Neural cell (in vitro differentiated cells): ENCODE measurements around the gene CDC40. TPM values are rescaled to one million over a fixed set of nuclear protein-coding genes. Genes with fewer than 3 reads are reported as not detected.

ENCODE experiments used
- H2AFZ ChIP-seq: fragments of 200-600, 300-800 bp; sonication (generic), shearing (Covaris generic); 2 replicates; pipeline ENCODE4 v1.6.0; 2014; ENCODE audit warnings: low read depth, mild to moderate bottlenecking, antibody characterized with exemption, low read length, moderate library complexity
- H3F3A ChIP-seq: fragments of 200-600 bp; shearing (Covaris generic); 2 replicates; pipeline ENCODE4 v1.6.1; 2016; ENCODE audit warnings: mild to moderate bottlenecking, moderate library complexity, mixed read lengths, antibody characterized with exemption, low read length; ENCODE audit not compliant: insufficient read depth, poor library complexity, severe bottlenecking
- H3K27ac ChIP-seq: fragments of 200-600, 300-800 bp; sonication (generic), shearing (Covaris generic); 2 replicates; pipeline ENCODE4 v1.5.1; 2014; ENCODE audit warnings: mild to moderate bottlenecking, low read length, moderate library complexity
- H3K27me3 ChIP-seq: fragments of 300-800, 200-600 bp; sonication (generic), shearing (Covaris generic); 2 replicates; pipeline ENCODE4 v1.6.0; 2014; ENCODE audit warnings: mild to moderate bottlenecking, low read depth, low read length, moderate library complexity; ENCODE audit not compliant: insufficient read depth
- H3K36me3 ChIP-seq: fragments of 300-800, 200-600 bp; sonication (generic), shearing (Covaris generic); 2 replicates; pipeline ENCODE4 v1.5.1; 2014; ENCODE audit warnings: mild to moderate bottlenecking, antibody characterized with exemption, low read length, moderate library complexity; ENCODE audit not compliant: insufficient read depth
- H3K4me2 ChIP-seq: fragments of 300-800, 200-600 bp; sonication (generic), shearing (Covaris generic); 2 replicates; pipeline ENCODE4 v1.6.0; 2014; ENCODE audit warnings: mild to moderate bottlenecking, low read length
- H3K4me3 ChIP-seq: fragments of 300-800, 200-600 bp; sonication (generic), shearing (Covaris generic); 2 replicates; pipeline ENCODE4 v1.5.1; 2014; ENCODE audit warnings: mild to moderate bottlenecking, low read length, moderate library complexity
- H3K79me2 ChIP-seq: fragments of 200-600 bp; shearing (Covaris generic); replicated peaks from 2 replicates; pipeline ENCODE4 v1.6.0; 2014; ENCODE audit warnings: mild to moderate bottlenecking, low read length, moderate library complexity; ENCODE audit not compliant: insufficient read depth
- H3K9ac ChIP-seq: fragments of 300-800, 200-600 bp; sonication (generic), shearing (Covaris generic); 2 replicates; pipeline ENCODE4 v1.6.1; 2016; ENCODE audit warnings: mild to moderate bottlenecking, low read length, mixed read lengths
- H3K9me2 ChIP-seq: fragments of 200-600 bp; shearing (Covaris generic); 2 replicates; pipeline ENCODE4 v1.6.1; 2016; ENCODE audit warnings: mild to moderate bottlenecking, low read length, mixed read lengths; ENCODE audit not compliant: insufficient read depth
- H3K9me3 ChIP-seq: fragments of 200-600, 300-800 bp; sonication (generic), shearing (Covaris generic); 2 replicates; pipeline ENCODE4 v1.6.1; 2016; ENCODE audit warnings: mild to moderate bottlenecking, mixed run types, low read length, moderate library complexity, mixed read lengths
- H4K20me1 ChIP-seq: fragments of 200-600 bp; shearing (Covaris generic); 2 replicates; pipeline ENCODE4 v1.6.1; 2016; ENCODE audit warnings: mild to moderate bottlenecking, mixed run types; ENCODE audit not compliant: insufficient read depth
- EP300 ChIP-seq: fragments of 450-650 bp; conservative IDR thresholded peaks from 2 replicates; pipeline ENCODE4 v1.6.1; 2014; ENCODE audit warnings: antibody characterized with exemption, mild to moderate bottlenecking, moderate library complexity; ENCODE audit not compliant: poor library complexity, severe bottlenecking
- EZH2 ChIP-seq: fragments of 200-600, 300-800 bp; shearing (Covaris generic), sonication (generic); IDR thresholded peaks from 2 replicates; pipeline ENCODE4 v1.6.1; 2014; ENCODE audit warnings: antibody characterized with exemption, low read length, borderline replicate concordance, mild to moderate bottlenecking; ENCODE audit not compliant: insufficient read depth, poor library complexity, severe bottlenecking
- MXI1 ChIP-seq: fragments of 450-650 bp; conservative IDR thresholded peaks from 2 replicates; pipeline ENCODE4 v1.6.1; 2014; ENCODE audit warnings: antibody characterized with exemption, mild to moderate bottlenecking; ENCODE audit not compliant: poor library complexity, severe bottlenecking
- POLR2AphosphoS5 ChIP-seq: IDR thresholded peaks from 2 replicates; pipeline ENCODE4 v1.6.1; 2012
- RAD21 ChIP-seq: fragments of 450-650 bp; conservative IDR thresholded peaks from 2 replicates; pipeline ENCODE4 v1.6.1; 2014; ENCODE audit warnings: antibody characterized with exemption, mild to moderate bottlenecking, moderate library complexity
- SMC3 ChIP-seq: fragments of 450-650 bp; conservative IDR thresholded peaks from 2 replicates; pipeline ENCODE4 v1.6.1; 2014; ENCODE audit warnings: antibody characterized with exemption, mild to moderate bottlenecking, moderate library complexity; ENCODE audit not compliant: poor library complexity
- TAF1 ChIP-seq: IDR thresholded peaks from 2 replicates; pipeline ENCODE4 v1.6.1; 2012; ENCODE audit warnings: low read depth
- polyA plus RNA-seq: library from polyadenylated mRNA; depleted of rRNA; stranded (reverse); fragments of >200 nt; gene quantifications from 2 replicates; pipeline ENCODE4 v1.2.3, GENCODE V29; 2014
- TF ChIP-seq, protein P1 (sequence below): IDR thresholded peaks from 2 replicates; pipeline ENCODE4 v1.6.1; 2012; ENCODE audit warnings: borderline replicate concordance
- TF ChIP-seq, protein P2 (sequence below): fragments of 450-650 bp; IDR thresholded peaks from 2 replicates; pipeline ENCODE4 v1.5.1; 2014; ENCODE audit warnings: antibody characterized with exemption, mild to moderate bottlenecking, moderate library complexity; ENCODE audit not compliant: poor library complexity, severe bottlenecking

The CDC40 gene
- polyA plus RNA-seq, 1 donor from 2014 or later, result 22.9 TPM

DNA sequence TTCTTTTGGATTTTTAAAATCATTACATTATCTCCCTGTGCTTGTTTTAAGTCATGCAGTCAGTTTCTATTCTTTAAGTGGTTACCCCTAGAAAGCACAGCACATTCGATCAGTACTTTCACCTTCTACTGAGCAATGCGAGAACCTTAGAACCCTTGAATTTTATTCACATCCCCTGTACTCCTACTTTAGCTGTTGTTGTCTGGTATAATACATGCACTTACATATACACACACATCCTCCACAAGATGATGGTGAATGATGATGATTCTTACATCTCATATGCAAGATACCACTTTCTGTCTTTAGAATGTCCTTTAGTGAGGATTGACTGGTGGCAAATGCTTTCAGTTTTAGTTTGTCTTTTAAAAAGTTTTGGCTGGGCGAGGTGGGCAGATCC is 5.7 kb downstream of the CDC40 start:
- Histone ChIP-seq H3K4me3 (no peak overlapping the region), H3K27ac (no peak overlapping the region), H3K79me2 (peaks cover 75% of the 10 kb centered on the region), H3K9ac (no peak overlapping the region), H3F3A (no peaks in the 10 kb centered on the region), H3K4me2 (no peak overlapping the region), H3K9me3 (no peaks in the 10 kb centered on the region), H3K27me3 (no peaks in the 10 kb centered on the region), H4K20me1 (no peaks in the 10 kb centered on the region), H3K36me3 (no peaks in the 10 kb centered on the region), H3K9me2 (no peaks in the 10 kb centered on the region), H2AFZ (no peak overlapping the region)
- TF ChIP-seq SMC3 (no peak), RAD21 (no peak), TAF1 (no peak), EZH2 (no peak), EP300 (no peak), POLR2AphosphoS5 (no peak), MXI1 (no peak)
- TF ChIP-seq, protein P1, sequence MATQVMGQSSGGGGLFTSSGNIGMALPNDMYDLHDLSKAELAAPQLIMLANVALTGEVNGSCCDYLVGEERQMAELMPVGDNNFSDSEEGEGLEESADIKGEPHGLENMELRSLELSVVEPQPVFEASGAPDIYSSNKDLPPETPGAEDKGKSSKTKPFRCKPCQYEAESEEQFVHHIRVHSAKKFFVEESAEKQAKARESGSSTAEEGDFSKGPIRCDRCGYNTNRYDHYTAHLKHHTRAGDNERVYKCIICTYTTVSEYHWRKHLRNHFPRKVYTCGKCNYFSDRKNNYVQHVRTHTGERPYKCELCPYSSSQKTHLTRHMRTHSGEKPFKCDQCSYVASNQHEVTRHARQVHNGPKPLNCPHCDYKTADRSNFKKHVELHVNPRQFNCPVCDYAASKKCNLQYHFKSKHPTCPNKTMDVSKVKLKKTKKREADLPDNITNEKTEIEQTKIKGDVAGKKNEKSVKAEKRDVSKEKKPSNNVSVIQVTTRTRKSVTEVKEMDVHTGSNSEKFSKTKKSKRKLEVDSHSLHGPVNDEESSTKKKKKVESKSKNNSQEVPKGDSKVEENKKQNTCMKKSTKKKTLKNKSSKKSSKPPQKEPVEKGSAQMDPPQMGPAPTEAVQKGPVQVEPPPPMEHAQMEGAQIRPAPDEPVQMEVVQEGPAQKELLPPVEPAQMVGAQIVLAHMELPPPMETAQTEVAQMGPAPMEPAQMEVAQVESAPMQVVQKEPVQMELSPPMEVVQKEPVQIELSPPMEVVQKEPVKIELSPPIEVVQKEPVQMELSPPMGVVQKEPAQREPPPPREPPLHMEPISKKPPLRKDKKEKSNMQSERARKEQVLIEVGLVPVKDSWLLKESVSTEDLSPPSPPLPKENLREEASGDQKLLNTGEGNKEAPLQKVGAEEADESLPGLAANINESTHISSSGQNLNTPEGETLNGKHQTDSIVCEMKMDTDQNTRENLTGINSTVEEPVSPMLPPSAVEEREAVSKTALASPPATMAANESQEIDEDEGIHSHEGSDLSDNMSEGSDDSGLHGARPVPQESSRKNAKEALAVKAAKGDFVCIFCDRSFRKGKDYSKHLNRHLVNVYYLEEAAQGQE, result no peak
- TF ChIP-seq, protein P2, sequence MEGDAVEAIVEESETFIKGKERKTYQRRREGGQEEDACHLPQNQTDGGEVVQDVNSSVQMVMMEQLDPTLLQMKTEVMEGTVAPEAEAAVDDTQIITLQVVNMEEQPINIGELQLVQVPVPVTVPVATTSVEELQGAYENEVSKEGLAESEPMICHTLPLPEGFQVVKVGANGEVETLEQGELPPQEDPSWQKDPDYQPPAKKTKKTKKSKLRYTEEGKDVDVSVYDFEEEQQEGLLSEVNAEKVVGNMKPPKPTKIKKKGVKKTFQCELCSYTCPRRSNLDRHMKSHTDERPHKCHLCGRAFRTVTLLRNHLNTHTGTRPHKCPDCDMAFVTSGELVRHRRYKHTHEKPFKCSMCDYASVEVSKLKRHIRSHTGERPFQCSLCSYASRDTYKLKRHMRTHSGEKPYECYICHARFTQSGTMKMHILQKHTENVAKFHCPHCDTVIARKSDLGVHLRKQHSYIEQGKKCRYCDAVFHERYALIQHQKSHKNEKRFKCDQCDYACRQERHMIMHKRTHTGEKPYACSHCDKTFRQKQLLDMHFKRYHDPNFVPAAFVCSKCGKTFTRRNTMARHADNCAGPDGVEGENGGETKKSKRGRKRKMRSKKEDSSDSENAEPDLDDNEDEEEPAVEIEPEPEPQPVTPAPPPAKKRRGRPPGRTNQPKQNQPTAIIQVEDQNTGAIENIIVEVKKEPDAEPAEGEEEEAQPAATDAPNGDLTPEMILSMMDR, result no peak

DNA sequence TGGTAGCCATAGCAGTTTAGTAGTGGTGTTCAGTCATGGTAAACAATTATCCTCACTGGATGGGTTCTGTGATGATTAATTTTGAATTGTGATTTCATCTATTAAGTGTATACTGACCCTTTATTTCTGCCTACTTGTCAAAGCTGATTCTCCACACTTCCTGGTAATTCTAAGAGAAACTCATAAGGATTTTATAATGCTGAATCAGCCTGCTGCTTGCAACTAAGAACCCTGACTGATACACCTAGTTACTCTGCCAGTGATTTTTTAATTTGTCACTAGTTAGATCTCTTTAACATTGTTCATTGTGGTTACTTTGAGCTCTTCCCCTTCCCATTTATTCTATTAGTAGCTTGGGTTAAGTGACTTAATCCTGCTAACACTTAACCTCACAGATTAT is 8.6 kb downstream of the CDC40 start:
- Histone ChIP-seq H2AFZ (no peak overlapping the region), H3K36me3 (no peaks in the 10 kb centered on the region), H3F3A (no peaks in the 10 kb centered on the region), H3K9me3 (no peaks in the 10 kb centered on the region), H3K27me3 (no peaks in the 10 kb centered on the region), H3K79me2 (peaks cover 50% of the 10 kb centered on the region), H3K27ac (no peak overlapping the region), H3K4me3 (no peak overlapping the region), H3K9me2 (no peaks in the 10 kb centered on the region), H3K9ac (no peak overlapping the region), H4K20me1 (no peaks in the 10 kb centered on the region), H3K4me2 (no peak overlapping the region)
- TF ChIP-seq EZH2 (no peak), SMC3 (no peak), EP300 (no peak), MXI1 (no peak), RAD21 (no peak), POLR2AphosphoS5 (no peak), TAF1 (no peak)
- TF ChIP-seq, protein P1, result no peak
- TF ChIP-seq, protein P2, result no peak
